HG03103 (cell line): ENCODE data around the gene CWC27.
A peak's percentile ranks its signal among the peaks of the same experiment; 100 is the strongest.

Source experiments
- ATAC-seq: cut with Tn5 transposase; IDR thresholded peaks from one replicate; pipeline ENCODE4 v1.9.1; 2021; ENCODE audit warnings: low read depth; ENCODE audit not compliant: unreplicated experiment

The CWC27 gene

DNA sequence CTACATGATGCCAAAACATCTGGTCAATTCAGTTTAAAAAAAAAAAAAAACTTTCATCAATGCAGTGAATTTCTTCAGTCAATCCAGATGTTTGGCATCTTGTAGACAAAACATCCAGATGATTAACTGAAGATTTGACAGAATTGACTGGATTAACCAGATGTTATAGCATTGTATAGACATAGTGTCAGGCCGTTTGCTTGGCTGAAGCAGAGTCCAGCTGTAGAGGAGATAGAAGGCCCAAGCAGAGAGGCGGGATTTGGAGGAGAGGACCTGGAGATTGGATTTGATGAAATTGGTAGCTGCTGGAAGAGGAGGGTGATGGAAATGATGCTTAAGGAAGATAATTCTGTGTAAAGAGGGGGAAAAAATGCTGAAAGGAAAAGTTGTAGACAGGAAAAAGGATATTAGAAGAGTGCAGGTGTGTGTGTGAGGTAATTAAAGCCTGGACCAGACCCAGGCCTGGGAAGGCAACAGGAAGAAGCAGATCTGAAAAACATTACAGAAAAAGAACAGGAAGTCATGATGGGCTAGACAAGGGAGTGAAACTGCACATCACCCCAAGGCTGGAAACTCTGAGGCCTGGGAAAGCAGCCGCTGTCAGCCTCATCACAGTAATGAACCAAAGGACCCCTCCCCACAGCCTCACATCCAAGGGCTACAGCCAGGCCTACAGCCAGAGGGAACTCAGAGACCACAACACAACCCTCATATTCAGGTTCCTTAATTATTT is 258.3 kb downstream of the CWC27 start:
- ATAC-seq, result peak; percentile 56

GRCh38 chr5:65029178-65029577 is 260.4 kb downstream of the CWC27 start:
- no peak for ATAC-seq

GRCh38 chr5:65030056-65030455 is 261.3 kb downstream of the CWC27 start:
- ATAC-seq, result no peak

GRCh38 chr5:65032250-65032649 is 263.5 kb downstream of the CWC27 start:
- ATAC-seq, result no peak

DNA sequence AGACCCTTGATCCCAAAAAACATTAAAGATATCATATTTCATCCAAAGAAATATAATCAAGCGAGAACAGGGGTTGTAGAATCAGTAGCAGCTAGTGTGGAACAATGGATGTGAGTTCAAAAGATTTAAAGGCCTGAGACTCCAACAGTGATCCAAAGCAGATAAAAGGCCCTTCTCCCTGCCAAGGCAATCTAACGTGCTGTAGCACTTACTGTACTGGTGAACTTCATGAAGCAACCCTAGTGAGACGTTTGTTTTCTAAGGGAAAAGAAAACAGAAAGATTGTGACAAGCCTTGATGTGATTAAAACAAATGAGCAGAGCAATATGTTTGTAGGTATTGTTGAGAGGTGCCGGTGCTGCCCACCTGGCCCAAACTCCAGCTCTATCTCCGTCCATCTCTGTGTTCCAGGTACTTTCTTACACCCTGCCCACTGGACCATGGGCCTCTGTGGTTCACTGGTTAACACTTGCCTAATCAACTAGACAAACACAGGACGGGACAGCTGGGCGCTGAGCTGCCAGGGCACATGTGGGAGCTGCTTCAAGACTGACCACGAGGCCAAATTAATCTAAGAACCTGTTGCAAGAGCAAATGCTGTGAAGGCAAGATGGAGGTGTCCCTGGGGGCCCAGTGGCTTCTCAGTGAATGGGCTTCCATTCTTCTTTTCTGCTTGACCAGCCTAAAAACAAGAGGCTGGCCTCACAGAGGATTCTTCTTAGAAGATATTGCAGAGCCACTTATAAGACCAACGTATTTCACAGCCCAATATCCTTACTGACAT is 265.5 kb downstream of the CWC27 start:
- ATAC-seq, result no peak

GRCh38 chr5:65034813-65035209 is 266.1 kb downstream of the CWC27 start:
- ATAC-seq, result no peak

GRCh38 chr5:65035211-65036206 is 266.8 kb downstream of the CWC27 start:
- ATAC-seq, result peak; percentile 88

DNA sequence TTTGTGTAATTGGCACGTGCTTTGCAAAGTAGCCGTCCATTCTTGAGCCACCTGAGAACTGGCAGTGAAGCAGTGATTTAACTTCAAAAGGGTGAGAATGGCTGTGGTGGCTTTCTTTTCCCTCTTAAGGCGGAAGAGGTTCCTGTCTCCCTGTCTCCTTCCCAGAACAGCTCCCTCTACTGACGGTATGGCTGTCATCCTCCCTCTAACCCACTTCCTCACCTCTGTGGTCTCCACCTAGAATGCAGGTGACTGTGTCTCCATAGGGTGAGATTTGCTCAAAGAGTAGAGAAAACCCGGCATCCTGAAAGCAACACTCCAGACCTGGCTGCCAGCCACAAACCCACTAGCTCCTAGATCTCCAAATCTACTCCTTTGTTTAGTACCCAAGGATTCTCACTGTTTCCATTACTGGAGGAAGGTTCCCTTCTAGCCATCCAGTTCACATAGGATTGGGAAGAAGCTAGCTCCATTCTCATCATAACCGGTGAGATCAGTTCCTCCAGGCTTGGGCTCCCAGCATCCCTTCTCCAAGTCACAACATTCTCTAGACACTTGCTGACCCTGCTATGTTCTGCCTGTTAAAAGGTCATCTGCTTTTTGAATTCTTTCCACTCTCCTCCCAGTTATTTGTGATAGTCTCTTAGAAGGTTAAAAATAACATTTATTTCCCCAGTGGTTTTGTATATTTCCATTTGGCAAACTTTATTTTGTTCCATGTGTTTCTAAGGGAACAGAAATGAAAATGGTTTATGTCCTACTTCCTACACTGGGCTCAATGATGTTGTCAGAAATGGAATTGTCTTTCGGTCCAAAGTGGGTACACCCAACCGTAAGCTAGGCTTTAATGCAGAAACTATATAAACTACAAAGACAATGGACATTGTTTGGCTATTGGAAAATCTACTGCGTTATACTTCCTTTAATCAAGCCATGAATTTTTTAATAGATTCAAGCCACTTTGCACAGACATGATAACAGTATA is 269.4 kb downstream of the CWC27 start:
- ATAC-seq, result no peak

- ATAC-seq, result no peak
Observed at GRCh38 chr5:65041296-65042158, 272.8 kb downstream of the CWC27 start.

GRCh38 chr5:65043843-65044359 is 275.2 kb downstream of the CWC27 start:
- ATAC-seq, result no peak

- no peak for ATAC-seq
Observed at GRCh38 chr5:65047225-65047624, 278.5 kb downstream of the CWC27 start.

GRCh38 chr5:65047948-65048690 is 279.4 kb downstream of the CWC27 start:
- no peak for ATAC-seq

DNA sequence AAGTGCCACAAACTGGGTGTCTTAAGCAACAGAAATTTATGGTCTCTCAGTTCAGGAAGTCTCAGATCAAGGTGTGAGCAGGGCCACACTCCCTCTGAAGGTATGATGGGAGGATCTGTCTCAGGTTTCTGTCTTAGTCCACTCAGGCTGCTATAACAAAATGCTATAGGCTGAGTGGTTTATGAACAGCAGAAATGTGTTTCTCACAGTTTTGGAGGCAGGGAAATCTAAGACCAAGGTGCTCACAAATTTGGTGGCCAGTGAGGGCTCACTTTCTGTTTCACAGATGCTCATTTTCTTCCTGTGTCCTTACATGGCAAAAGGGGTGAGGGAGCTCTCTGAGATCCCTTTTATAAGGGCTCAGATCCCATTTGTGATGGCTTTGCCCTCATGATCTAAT is 281.4 kb downstream of the CWC27 start:
- ATAC-seq, result no peak

- no peak for ATAC-seq
Observed at GRCh38 chr5:65050826-65051498, 282.2 kb downstream of the CWC27 start.

DNA sequence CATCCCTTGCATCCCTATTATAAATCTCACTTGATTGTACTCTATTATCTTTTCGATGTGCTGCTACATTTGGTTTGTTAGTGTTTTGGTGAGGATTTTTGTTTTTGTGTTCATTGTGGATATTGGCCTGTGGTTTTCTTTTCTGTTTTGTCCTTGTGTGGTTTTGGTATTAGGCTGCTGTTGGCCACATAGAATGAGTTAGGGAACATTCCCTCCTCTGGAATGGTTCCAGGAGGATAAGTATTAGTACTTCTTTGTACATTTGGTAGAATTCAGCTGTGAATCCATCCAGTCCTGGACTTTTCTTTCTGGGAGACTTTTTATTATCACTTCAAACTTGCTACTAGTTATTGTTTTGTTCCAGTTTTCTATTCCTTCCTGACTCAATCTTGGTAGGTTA is 287.2 kb downstream of the CWC27 start:
- no peak for ATAC-seq

DNA sequence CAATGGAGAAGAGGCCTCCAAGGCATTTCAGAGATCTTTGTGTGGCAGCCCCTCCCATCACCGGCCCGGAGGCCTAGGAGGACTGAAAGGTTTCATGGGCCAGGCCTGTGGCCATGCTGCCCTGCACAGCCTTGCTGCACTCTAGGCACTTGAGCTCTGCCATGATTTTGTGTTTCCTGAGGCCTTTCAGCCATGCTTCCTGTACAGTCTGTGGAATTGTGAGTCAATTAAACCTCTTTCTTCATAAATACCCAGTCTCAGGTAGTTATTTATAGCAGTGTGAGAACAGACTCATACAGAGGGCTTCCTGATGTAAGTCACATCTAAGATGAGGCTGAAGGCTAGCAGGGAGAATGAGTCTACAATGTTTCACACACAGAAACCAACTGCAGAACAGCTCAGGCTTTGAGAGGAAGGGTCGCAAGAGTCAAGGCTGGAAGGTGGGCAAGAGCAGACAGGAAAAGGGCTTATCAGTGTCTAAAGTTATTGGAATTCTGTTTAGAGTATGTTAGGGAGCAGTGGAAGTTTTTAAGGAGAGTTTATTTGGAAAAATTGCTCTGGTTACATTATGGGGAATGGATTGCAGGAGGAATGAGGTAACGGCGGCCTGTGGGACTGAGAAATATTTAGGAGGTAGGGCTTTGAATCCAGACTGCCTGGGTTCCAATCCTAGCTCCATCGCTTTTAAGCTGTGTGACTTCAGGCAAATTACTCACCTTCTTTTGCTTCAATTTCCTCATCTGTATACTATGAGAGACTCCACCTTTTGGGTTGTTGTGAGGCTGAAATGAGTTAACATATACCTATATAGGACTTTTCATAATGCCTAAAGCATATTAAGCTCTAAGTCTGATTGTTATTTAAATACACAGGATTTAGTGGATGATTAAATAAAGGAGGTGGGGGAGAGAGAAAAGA is 291.2 kb downstream of the CWC27 start:
- ATAC-seq, result no peak
